AML-193 (cell line): Measurements from ENCODE around the gene TP53TG3.
"Not testable (repeated sequence)": the region's sequence is repeated elsewhere in the genome, so short reads cannot be mapped to it uniquely, and the experiment has no call there.

ENCODE experiments used
- DNase-seq, 2 experiments: peaks; one replicate each; lab custom pipeline; 2025; lab: John Stamatoyannopoulos, UW

The TP53TG3 gene

GRCh38 chr16:32676065-32676464, at the start of gene TP53TG3:
Gene TP53TG3, minus strand, starts transcription at chr16:32676165. Its CDS starts 68 bp downstream, at chr16:32676097.
- not testable (repeated sequence) for DNase-seq

GRCh38 chr16:32650876-32651275, 25.1 kb downstream of the TP53TG3 start:
- DNase-seq, result not testable (repeated sequence)

- DNase-seq, result not testable (repeated sequence)
These were observed 28.4 kb downstream of the TP53TG3 start for GRCh38 chr16:32647562-32647961.

- not testable (repeated sequence) for DNase-seq
These were observed 29.2 kb downstream of the TP53TG3 start for GRCh38 chr16:32646780-32647179.

- not testable (repeated sequence) for DNase-seq
These were observed 29.8 kb downstream of the TP53TG3 start for GRCh38 chr16:32646177-32646576.

GRCh38 chr16:32645278-32645908, 30.6 kb downstream of the TP53TG3 start:
- DNase-seq, result not testable (repeated sequence)

GRCh38 chr16:32644715-32645114, 31.2 kb downstream of the TP53TG3 start:
- not testable (repeated sequence) for DNase-seq

GRCh38 chr16:32637614-32638013, 38.4 kb downstream of the TP53TG3 start:
- DNase-seq, result not testable (repeated sequence)

GRCh38 chr16:32632096-32632495, 43.9 kb downstream of the TP53TG3 start:
- not testable (repeated sequence) for DNase-seq
